ENCODE results near the gene TRIM24. TPM values are rescaled to one million over a fixed set of nuclear protein-coding genes. Genes with fewer than 3 reads are reported as not detected.

The TRIM24 gene
- total and polyA plus RNA-seq, 2 of the 13 experiments (the other 11 are each of a cell fraction or from before 2014, with no cell fraction given), result 100 to 106 TPM

- TF ChIP-seq MEIS2 (CRISPR knock-in tag; IDR thresholded peaks at IDR 0.05) (no peak), MIER3 (CRISPR knock-in tag; IDR thresholded peaks at IDR 0.05; ENCODE audit: borderline replicate concordance) (no peak), ZNF414 (CRISPR knock-in tag; IDR thresholded peaks at IDR 0.05) (no peak), MTA1 (CRISPR knock-in tag; IDR thresholded peaks at IDR 0.05; ENCODE audit: borderline replicate concordance) (no peak), HES4 (CRISPR knock-in tag; IDR thresholded peaks at IDR 0.05; ENCODE audit: borderline replicate concordance) (no peak), CBFB (CRISPR knock-in tag; IDR thresholded peaks at IDR 0.05) (no peak), ADNP (CRISPR knock-in tag; IDR thresholded peaks at IDR 0.05) (no peak), ZNF816 (CRISPR knock-in tag; IDR thresholded peaks at IDR 0.05; ENCODE audit: borderline replicate concordance) (no peak), ZSCAN30 (CRISPR knock-in tag; IDR thresholded peaks at IDR 0.05) (no peak), ZNF326 (CRISPR knock-in tag; IDR thresholded peaks at IDR 0.05; ENCODE audit: borderline replicate concordance) (no peak), ZKSCAN5 (CRISPR knock-in tag; IDR thresholded peaks at IDR 0.05) (no peak), ZNF33A (CRISPR knock-in tag; IDR thresholded peaks at IDR 0.05; ENCODE audit: borderline replicate concordance) (no peak), ZNF510 (CRISPR knock-in tag; IDR thresholded peaks at IDR 0.05; ENCODE audit: low read depth) (no peak), ATAD3A (CRISPR knock-in tag; IDR thresholded peaks at IDR 0.05) (no peak), ZNF614 (CRISPR knock-in tag; IDR thresholded peaks at IDR 0.05; ENCODE audit: borderline replicate concordance) (no peak), GMEB2 (CRISPR knock-in tag; IDR thresholded peaks at IDR 0.05; ENCODE audit: low read depth) (no peak), ETV5 (CRISPR knock-in tag; IDR thresholded peaks at IDR 0.05; ENCODE audit: borderline replicate concordance) (no peak), MYNN (CRISPR knock-in tag; IDR thresholded peaks at IDR 0.05; ENCODE audit: low read depth) (no peak), SIX1 (CRISPR knock-in tag; IDR thresholded peaks at IDR 0.05; ENCODE audit: borderline replicate concordance) (no peak), EEA1 (CRISPR knock-in tag; IDR thresholded peaks at IDR 0.05; ENCODE audit: borderline replicate concordance) (no peak), MAZ (IDR thresholded peaks at IDR 0.05; ENCODE audit: borderline replicate concordance, low read depth, low read length) (no peak), MAZ (CRISPR knock-in tag; IDR thresholded peaks at IDR 0.05; ENCODE audit: low read depth) (no peak), SUZ12 (IDR thresholded peaks at IDR 0.05; ENCODE audit: low read depth, low read length) (no peak), ZNF138 (CRISPR knock-in tag; IDR thresholded peaks at IDR 0.05; ENCODE audit: low read depth) (no peak), ZNF773 (CRISPR knock-in tag; IDR thresholded peaks at IDR 0.05; ENCODE audit: borderline replicate concordance) (no peak)
- TF ChIP-seq, protein P1, sequence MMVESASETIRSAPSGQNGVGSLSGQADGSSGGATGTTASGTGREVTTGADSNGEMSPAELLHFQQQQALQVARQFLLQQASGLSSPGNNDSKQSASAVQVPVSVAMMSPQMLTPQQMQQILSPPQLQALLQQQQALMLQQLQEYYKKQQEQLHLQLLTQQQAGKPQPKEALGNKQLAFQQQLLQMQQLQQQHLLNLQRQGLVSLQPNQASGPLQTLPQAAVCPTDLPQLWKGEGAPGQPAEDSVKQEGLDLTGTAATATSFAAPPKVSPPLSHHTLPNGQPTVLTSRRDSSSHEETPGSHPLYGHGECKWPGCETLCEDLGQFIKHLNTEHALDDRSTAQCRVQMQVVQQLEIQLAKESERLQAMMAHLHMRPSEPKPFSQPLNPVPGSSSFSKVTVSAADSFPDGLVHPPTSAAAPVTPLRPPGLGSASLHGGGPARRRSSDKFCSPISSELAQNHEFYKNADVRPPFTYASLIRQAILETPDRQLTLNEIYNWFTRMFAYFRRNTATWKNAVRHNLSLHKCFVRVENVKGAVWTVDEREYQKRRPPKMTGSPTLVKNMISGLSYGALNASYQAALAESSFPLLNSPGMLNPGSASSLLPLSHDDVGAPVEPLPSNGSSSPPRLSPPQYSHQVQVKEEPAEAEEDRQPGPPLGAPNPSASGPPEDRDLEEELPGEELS (CRISPR knock-in tag; IDR thresholded peaks at IDR 0.05), result no peak; the same call in 1 of the 2 replicates
- TF ChIP-seq, protein P2, sequence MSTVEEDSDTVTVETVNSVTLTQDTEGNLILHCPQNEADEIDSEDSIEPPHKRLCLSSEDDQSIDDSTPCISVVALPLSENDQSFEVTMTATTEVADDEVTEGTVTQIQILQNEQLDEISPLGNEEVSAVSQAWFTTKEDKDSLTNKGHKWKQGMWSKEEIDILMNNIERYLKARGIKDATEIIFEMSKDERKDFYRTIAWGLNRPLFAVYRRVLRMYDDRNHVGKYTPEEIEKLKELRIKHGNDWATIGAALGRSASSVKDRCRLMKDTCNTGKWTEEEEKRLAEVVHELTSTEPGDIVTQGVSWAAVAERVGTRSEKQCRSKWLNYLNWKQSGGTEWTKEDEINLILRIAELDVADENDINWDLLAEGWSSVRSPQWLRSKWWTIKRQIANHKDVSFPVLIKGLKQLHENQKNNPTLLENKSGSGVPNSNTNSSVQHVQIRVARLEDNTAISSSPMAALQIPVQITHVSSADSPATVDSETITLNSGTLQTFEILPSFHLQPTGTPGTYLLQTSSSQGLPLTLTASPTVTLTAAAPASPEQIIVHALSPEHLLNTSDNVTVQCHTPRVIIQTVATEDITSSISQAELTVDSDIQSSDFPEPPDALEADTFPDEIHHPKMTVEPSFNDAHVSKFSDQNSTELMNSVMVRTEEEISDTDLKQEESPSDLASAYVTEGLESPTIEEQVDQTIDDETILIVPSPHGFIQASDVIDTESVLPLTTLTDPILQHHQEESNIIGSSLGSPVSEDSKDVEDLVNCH (CRISPR knock-in tag; IDR thresholded peaks at IDR 0.05), result no peak
Observed at GRCh38 chr7:138564365-138564764, 104.3 kb downstream of the TRIM24 start (continued).
